Fibroblast of pulmonary artery (primary cell): Measurements from ENCODE around the gene TPI1.

Experiments used
- DNase-seq: peaks from one replicate; pipeline ENCODE4 v3.0.0-alpha.2; 2010; ENCODE audit warnings: low read depth
- H3K4me3 ChIP-seq: replicated peaks from 2 replicates; pipeline ENCODE4 v1.5.1; 2011; ENCODE audit warnings: low read depth, mild to moderate bottlenecking, control low read depth, low read length, moderate library complexity
- TF ChIP-seq, protein P1 (sequence below): IDR thresholded peaks from 2 replicates; pipeline ENCODE4 v1.5.1; 2011; ENCODE audit warnings: mild to moderate bottlenecking, control low read depth, low read length, inconsistent platforms; ENCODE audit errors: missing control alignments

Gene TPI1

DNA sequence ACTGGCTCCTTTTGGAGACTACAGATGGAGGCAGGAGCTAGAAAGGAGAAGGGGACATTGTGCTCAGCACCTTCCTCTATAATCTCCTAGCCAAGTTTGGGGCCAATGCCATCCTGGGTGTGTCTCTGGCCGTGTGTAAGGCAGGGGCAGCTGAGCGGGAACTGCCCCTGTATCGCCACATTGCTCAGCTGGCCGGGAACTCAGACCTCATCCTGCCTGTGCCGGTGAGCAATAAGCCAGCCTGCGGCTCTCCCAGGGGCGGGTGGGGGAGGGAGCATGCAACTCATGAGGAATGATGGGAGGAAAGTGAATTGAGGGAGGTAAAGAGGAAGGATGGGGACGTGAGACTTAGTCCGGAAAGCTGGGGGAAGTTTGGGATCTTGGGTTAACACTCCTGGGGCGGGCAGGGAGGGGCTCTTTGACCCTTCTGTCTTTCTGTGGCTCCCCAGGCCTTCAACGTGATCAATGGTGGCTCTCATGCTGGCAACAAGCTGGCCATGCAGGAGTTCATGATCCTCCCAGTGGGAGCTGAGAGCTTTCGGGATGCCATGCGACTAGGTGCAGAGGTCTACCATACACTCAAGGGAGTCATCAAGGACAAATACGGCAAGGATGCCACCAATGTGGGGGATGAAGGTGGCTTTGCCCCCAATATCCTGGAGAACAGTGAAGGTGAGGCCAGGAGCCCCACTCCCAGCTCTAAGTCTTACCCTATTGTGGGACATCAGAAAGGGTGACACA is 50.3 kb downstream of the TPI1 start:
- peak; percentile 42 for DNase-seq
- H3K4me3 ChIP-seq = no peak overlapping the region

DNA sequence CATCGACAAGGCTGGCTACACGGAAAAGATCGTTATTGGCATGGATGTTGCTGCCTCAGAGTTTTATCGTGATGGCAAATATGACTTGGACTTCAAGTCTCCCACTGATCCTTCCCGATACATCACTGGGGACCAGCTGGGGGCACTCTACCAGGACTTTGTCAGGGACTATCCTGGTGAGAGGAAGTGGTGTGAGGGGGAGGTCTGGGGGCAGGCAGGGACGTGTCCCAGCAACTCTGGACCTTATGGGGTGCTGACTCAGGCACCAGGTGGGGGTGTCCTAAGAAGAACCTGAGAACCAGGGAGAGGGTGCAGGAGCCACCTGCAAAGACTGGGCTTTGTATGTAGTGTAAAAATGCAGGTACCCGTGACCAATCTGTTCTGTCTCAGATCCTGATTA is 52.3 kb downstream of the TPI1 start:
- TF ChIP-seq, protein P1, sequence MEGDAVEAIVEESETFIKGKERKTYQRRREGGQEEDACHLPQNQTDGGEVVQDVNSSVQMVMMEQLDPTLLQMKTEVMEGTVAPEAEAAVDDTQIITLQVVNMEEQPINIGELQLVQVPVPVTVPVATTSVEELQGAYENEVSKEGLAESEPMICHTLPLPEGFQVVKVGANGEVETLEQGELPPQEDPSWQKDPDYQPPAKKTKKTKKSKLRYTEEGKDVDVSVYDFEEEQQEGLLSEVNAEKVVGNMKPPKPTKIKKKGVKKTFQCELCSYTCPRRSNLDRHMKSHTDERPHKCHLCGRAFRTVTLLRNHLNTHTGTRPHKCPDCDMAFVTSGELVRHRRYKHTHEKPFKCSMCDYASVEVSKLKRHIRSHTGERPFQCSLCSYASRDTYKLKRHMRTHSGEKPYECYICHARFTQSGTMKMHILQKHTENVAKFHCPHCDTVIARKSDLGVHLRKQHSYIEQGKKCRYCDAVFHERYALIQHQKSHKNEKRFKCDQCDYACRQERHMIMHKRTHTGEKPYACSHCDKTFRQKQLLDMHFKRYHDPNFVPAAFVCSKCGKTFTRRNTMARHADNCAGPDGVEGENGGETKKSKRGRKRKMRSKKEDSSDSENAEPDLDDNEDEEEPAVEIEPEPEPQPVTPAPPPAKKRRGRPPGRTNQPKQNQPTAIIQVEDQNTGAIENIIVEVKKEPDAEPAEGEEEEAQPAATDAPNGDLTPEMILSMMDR = no peak
- no peak overlapping the region for H3K4me3 ChIP-seq
- DNase-seq = no peak

More for the DNA sequence above, 50.3 kb downstream of the TPI1 start:
- TF ChIP-seq, protein P1 = no peak
